GM10847 (cell line): ENCODE measurements around the gene JAG2.

Experiments
- POLR2A ChIP-seq: IDR thresholded peaks from 2 replicates; pipeline ENCODE4 v1.6.1; 2011; ENCODE audit not compliant: insufficient read length; ENCODE audit errors: extremely low read depth

The JAG2 gene

GRCh38 chr14:105153739-105154475 is 14.7 kb downstream of the JAG2 start:
- TF ChIP-seq POLR2A: no peak

GRCh38 chr14:105153331-105153731 is 15.2 kb downstream of the JAG2 start:
- no peak for TF ChIP-seq POLR2A

- TF ChIP-seq POLR2A: no peak
These were observed 15.8 kb downstream of the JAG2 start for GRCh38 chr14:105152794-105153241.

GRCh38 chr14:105151838-105152793 is 16.5 kb downstream of the JAG2 start:
- no peak for TF ChIP-seq POLR2A

- TF ChIP-seq POLR2A: no peak
These were observed 17.3 kb downstream of the JAG2 start for GRCh38 chr14:105151084-105151837.

- no peak for TF ChIP-seq POLR2A
These were observed 18.1 kb downstream of the JAG2 start for GRCh38 chr14:105150368-105151083.

GRCh38 chr14:105150026-105150367 is 18.6 kb downstream of the JAG2 start:
- TF ChIP-seq POLR2A: no peak

- no peak for TF ChIP-seq POLR2A
These were observed 19.3 kb downstream of the JAG2 start for GRCh38 chr14:105149146-105149781.

GRCh38 chr14:105148604-105149145 is 19.9 kb downstream of the JAG2 start:
- TF ChIP-seq POLR2A: no peak

GRCh38 chr14:105147671-105148603 is 20.6 kb downstream of the JAG2 start:
- no peak for TF ChIP-seq POLR2A

- no peak for TF ChIP-seq POLR2A
These were observed 21.5 kb downstream of the JAG2 start for GRCh38 chr14:105146976-105147635.

- no peak for TF ChIP-seq POLR2A
These were observed 22.2 kb downstream of the JAG2 start for GRCh38 chr14:105146181-105146975.
